HG03442 (cell line): ENCODE results near the gene PRSS8.
"Not testable (repeated sequence)": the region's sequence is repeated elsewhere in the genome, so short reads cannot be mapped to it uniquely, and the experiment has no call there.

Source experiments
- ATAC-seq: cut with Tn5 transposase; IDR thresholded peaks from one replicate; pipeline ENCODE4 v1.9.1; 2021; ENCODE audit warnings: mild to moderate bottlenecking, moderate library complexity; ENCODE audit not compliant: unreplicated experiment

The PRSS8 gene

GRCh38 chr16:31145398-31145990, 10.0 kb upstream of the PRSS8 start:
- ATAC-seq = no peak

- not testable (repeated sequence) for ATAC-seq
Measured at GRCh38 chr16:31144418-31144817, 8.9 kb upstream of the PRSS8 start.

- ATAC-seq = no peak
Measured at GRCh38 chr16:31143694-31144148, 8.2 kb upstream of the PRSS8 start.

GRCh38 chr16:31143011-31143693, 7.6 kb upstream of the PRSS8 start:
- no peak for ATAC-seq

GRCh38 chr16:31142109-31143010, 6.8 kb upstream of the PRSS8 start:
- peak; percentile 91 for ATAC-seq

GRCh38 chr16:31141489-31142108, 6.1 kb upstream of the PRSS8 start:
- ATAC-seq = no peak

GRCh38 chr16:31141071-31141469, 5.5 kb upstream of the PRSS8 start:
- not testable (repeated sequence) for ATAC-seq

GRCh38 chr16:31138621-31139578, 3.4 kb upstream of the PRSS8 start:
- ATAC-seq = no peak

GRCh38 chr16:31136822-31137499, 1.4 kb upstream of the PRSS8 start:
- ATAC-seq = not testable (repeated sequence)

GRCh38 chr16:31136287-31136662, 748 bp upstream of the PRSS8 start:
- no peak for ATAC-seq

- no peak for ATAC-seq
Measured at GRCh38 chr16:31134625-31135534, 647 bp downstream of the PRSS8 start.

- no peak for ATAC-seq
Measured at GRCh38 chr16:31134091-31134571, 1.4 kb downstream of the PRSS8 start.

- no peak for ATAC-seq
Measured at GRCh38 chr16:31133046-31133501, 2.5 kb downstream of the PRSS8 start.

GRCh38 chr16:31132303-31132979, 3.1 kb downstream of the PRSS8 start:
- ATAC-seq = no peak

GRCh38 chr16:31131841-31132271, 3.7 kb downstream of the PRSS8 start:
- ATAC-seq = no peak

- ATAC-seq = no peak
Measured at GRCh38 chr16:31131416-31131815, 4.1 kb downstream of the PRSS8 start.

- no peak for ATAC-seq
Measured at GRCh38 chr16:31130899-31131298, 4.6 kb downstream of the PRSS8 start.
